Measurements from ENCODE around the gene SLC17A8.
"Not testable (repeated sequence)": the region's sequence is repeated elsewhere in the genome, so short reads cannot be mapped to it uniquely, and the experiment has no call there.

SLC17A8 gene

GRCh38 chr12:100356644-100357223, at the start of gene SLC17A8:
Gene SLC17A8 (plus strand): TSS chr12:100357074. CDS start chr12:100357392, 318 bp downstream.
- DNase-seq (ENCODE audit: insufficient read length, low spot score) = no peak
- no peak for TF ChIP-seq POLR2A (IDR thresholded peaks at IDR 0.05; ENCODE audit: low read depth, low read length)
- no peak for FAIRE-seq

- DNase-seq (ENCODE audit: insufficient read length, low spot score); FAIRE-seq: not testable (repeated sequence)
Observed at GRCh38 chr12:100308138-100308537, 48.7 kb upstream of the SLC17A8 start.

- TF ChIP-seq POLR2A (IDR thresholded peaks at IDR 0.05; ENCODE audit: low read depth, low read length) = no peak
- no peak for FAIRE-seq
- no peak for DNase-seq (ENCODE audit: insufficient read length, low spot score)
Observed at GRCh38 chr12:100311317-100311716, 45.6 kb upstream of the SLC17A8 start.

GRCh38 chr12:100317371-100317770, 39.5 kb upstream of the SLC17A8 start:
- DNase-seq (ENCODE audit: insufficient read length, low spot score) (no peak), FAIRE-seq (no peak)
- no peak for TF ChIP-seq POLR2A (IDR thresholded peaks at IDR 0.05; ENCODE audit: low read depth, low read length)

GRCh38 chr12:100324498-100324897, 32.4 kb upstream of the SLC17A8 start:
- no peak for TF ChIP-seq POLR2A (IDR thresholded peaks at IDR 0.05; ENCODE audit: low read depth, low read length)
- FAIRE-seq = no peak
- no peak for DNase-seq (ENCODE audit: insufficient read length, low spot score)

- FAIRE-seq (no peak), DNase-seq (ENCODE audit: insufficient read length, low spot score) (no peak)
- no peak for TF ChIP-seq POLR2A (IDR thresholded peaks at IDR 0.05; ENCODE audit: low read depth, low read length)
Observed at GRCh38 chr12:100326208-100326607, 30.7 kb upstream of the SLC17A8 start.

- DNase-seq (ENCODE audit: insufficient read length, low spot score) (no peak), FAIRE-seq (no peak)
- TF ChIP-seq POLR2A (IDR thresholded peaks at IDR 0.05; ENCODE audit: low read depth, low read length) = no peak
Observed at GRCh38 chr12:100329800-100330199, 27.1 kb upstream of the SLC17A8 start.

- no peak for DNase-seq (ENCODE audit: insufficient read length, low spot score)
- TF ChIP-seq POLR2A (IDR thresholded peaks at IDR 0.05; ENCODE audit: low read depth, low read length) = no peak
- no peak for FAIRE-seq
Observed at GRCh38 chr12:100331871-100332270, 25.0 kb upstream of the SLC17A8 start.

- no peak for DNase-seq (ENCODE audit: insufficient read length, low spot score)
- FAIRE-seq = no peak
- TF ChIP-seq POLR2A (IDR thresholded peaks at IDR 0.05; ENCODE audit: low read depth, low read length) = no peak
Observed at GRCh38 chr12:100332852-100333251, 24.0 kb upstream of the SLC17A8 start.

GRCh38 chr12:100337299-100337698, 19.6 kb upstream of the SLC17A8 start:
- DNase-seq (ENCODE audit: insufficient read length, low spot score) = no peak
- no peak for TF ChIP-seq POLR2A (IDR thresholded peaks at IDR 0.05; ENCODE audit: low read depth, low read length)
- FAIRE-seq = no peak

- no peak for TF ChIP-seq POLR2A (IDR thresholded peaks at IDR 0.05; ENCODE audit: low read depth, low read length)
- FAIRE-seq = no peak
- DNase-seq (ENCODE audit: insufficient read length, low spot score) = no peak
Observed at GRCh38 chr12:100337727-100338126, 19.1 kb upstream of the SLC17A8 start.

- FAIRE-seq (no peak), DNase-seq (ENCODE audit: insufficient read length, low spot score) (no peak)
- TF ChIP-seq POLR2A (IDR thresholded peaks at IDR 0.05; ENCODE audit: low read depth, low read length) = no peak
Observed at GRCh38 chr12:100339071-100339470, 17.8 kb upstream of the SLC17A8 start.

- not testable (repeated sequence) for DNase-seq (ENCODE audit: insufficient read length, low spot score); FAIRE-seq
Observed at GRCh38 chr12:100342897-100343296, 14.0 kb upstream of the SLC17A8 start.

- FAIRE-seq; DNase-seq (ENCODE audit: insufficient read length, low spot score): not testable (repeated sequence)
Observed at GRCh38 chr12:100344351-100344750, 12.5 kb upstream of the SLC17A8 start.

- TF ChIP-seq POLR2A (IDR thresholded peaks at IDR 0.05; ENCODE audit: low read depth, low read length) = no peak
- DNase-seq (ENCODE audit: insufficient read length, low spot score) = no peak
Observed at GRCh38 chr12:100345020-100345767, 11.7 kb upstream of the SLC17A8 start.

More at GRCh38 chr12:100345020-100345767, 11.7 kb upstream of the SLC17A8 start:
- no peak for FAIRE-seq
